Caco-2 (cell line): ENCODE results near the gene CFAP43. TPM values are rescaled to one million over a fixed set of nuclear protein-coding genes. Genes with fewer than 3 reads are reported as not detected.

Source experiments
- BruUV-seq: library from RNA; stranded (reverse); fragments of 400-500 nt; replicated peaks from 2 replicates; lab custom pipeline; 2021; lab: Mats Ljungman, UMichigan
- CTCF ChIA-PET: fragments of 300-600 bp; sonication (Branson Sonifier 250); formaldehyde crosslinking; loops from one replicate; lab custom pipeline; 2022; ENCODE audit warnings: antibody characterized with exemption; lab: Charles Lee
- POLR2A ChIA-PET: fragments of 300-600 bp; sonication (Branson Sonifier 250); formaldehyde crosslinking; loops from one replicate; lab custom pipeline; 2022; ENCODE audit warnings: antibody characterized with exemption; lab: Charles Lee
- DNase-seq, 2 experiments: peaks; one replicate each; pipeline versions ENCODE4 v3.0.0 to v3.0.0-alpha.2; 2020 to 2022
- H3K27me3 ChIP-seq: replicated peaks from 2 replicates; pipeline ENCODE4 v1.6.0; 2011; ENCODE audit warnings: low read length; ENCODE audit not compliant: control insufficient read depth, insufficient read depth
- H3K36me3 ChIP-seq: 2 replicates; pipeline ENCODE4 v1.5.1; 2011; ENCODE audit warnings: low read length; ENCODE audit not compliant: control insufficient read depth, insufficient read depth
- H3K4me1 ChIP-seq: fragments of 250-450 bp; sonication (Bioruptor Pico); 2 replicates; pipeline ENCODE4 v1.5.1; 2020; ENCODE audit warnings: mild to moderate bottlenecking
- H3K4me3 ChIP-seq: 2 replicates; pipeline ENCODE4 v1.5.1; 2011; ENCODE audit warnings: low read depth, mild to moderate bottlenecking, control low read depth, low read length
- H3K9me3 ChIP-seq: fragments of 250-450 bp; sonication (Bioruptor Pico); 2 replicates; pipeline ENCODE4 v1.5.1; 2020; ENCODE audit warnings: mild to moderate bottlenecking, moderate library complexity
- H3K27ac Mint-ChIP-seq: one replicate; pipeline ENCODE4 v1.8.0; 2022; ENCODE audit warnings: mixed read lengths; ENCODE audit not compliant: unreplicated experiment
- H3K27me3 Mint-ChIP-seq: one replicate; pipeline ENCODE4 v1.8.0; 2022; ENCODE audit warnings: mixed read lengths; ENCODE audit not compliant: insufficient read depth, unreplicated experiment
- H3K36me3 Mint-ChIP-seq: one replicate; pipeline ENCODE4 v1.8.0; 2022; ENCODE audit warnings: mild to moderate bottlenecking, mixed read lengths; ENCODE audit not compliant: insufficient read depth, unreplicated experiment
- H3K4me1 Mint-ChIP-seq: one replicate; pipeline ENCODE4 v1.8.0; 2022; ENCODE audit warnings: low read depth, mixed read lengths; ENCODE audit not compliant: unreplicated experiment
- H3K4me3 Mint-ChIP-seq: one replicate; pipeline ENCODE4 v1.8.0; 2022; ENCODE audit warnings: mild to moderate bottlenecking, moderate library complexity, mixed read lengths; ENCODE audit not compliant: unreplicated experiment
- H3K9me3 Mint-ChIP-seq: one replicate; pipeline ENCODE4 v1.8.0; 2022; ENCODE audit warnings: mixed read lengths; ENCODE audit not compliant: unreplicated experiment
- intact Hi-C: fragments of 100-400 bp; cut with micrococcal nuclease; formaldehyde crosslinking; loops from one replicate; pipeline ENCODE4 v1.10.0; 2022; ENCODE audit not compliant: unreplicated experiment
- total RNA-seq: library from RNA; stranded (reverse); gene quantifications from 2 replicates; pipeline ENCODE4 v1.2.3, GENCODE V29; 2022
- TF ChIP-seq, protein P1 (sequence below), 2 experiments: fragments of 200-600 bp in 1 of 2; IDR thresholded peaks; 1 replicate in 1 of 2; 2 replicates in 1 of 2; pipeline versions ENCODE4 v1.5.1 to v1.8.0; 2011 to 2022; ENCODE audit warnings: antibody characterized with exemption in 1 of 2, control low read depth in 1 of 2, inconsistent platforms in 1 of 2, low read depth in 1 of 2, low read length in 1 of 2, mild to moderate bottlenecking in 1 of 2, moderate library complexity in 1 of 2; ENCODE audit not compliant: insufficient read depth in 1 of 2, severe bottlenecking in 1 of 2, unreplicated experiment in 1 of 2

Gene CFAP43
- total RNA-seq, 1 experiment from 2014 or later, result 0.52 TPM

DNA sequence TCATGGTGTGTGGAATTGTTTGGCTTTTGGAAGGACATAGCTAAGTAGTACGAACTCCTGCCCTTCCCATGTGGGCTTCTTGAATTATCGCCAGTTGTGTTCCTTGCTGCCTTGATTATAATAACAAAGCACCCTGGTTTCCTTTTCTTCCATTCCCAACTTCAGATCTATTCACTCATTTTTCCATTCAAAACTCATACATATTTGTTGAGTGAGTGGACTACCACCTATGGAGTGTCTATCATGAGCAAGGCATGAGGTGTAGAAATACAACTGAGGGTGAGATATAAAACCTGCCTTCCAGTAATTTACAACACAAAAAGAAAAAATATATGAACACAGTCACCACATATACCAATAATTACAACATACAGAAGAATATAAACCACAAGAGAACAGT is 141.6 kb downstream of the CFAP43 start:
- Mint-ChIP-seq H3K9me3 (no peaks in the 10 kb centered on the region), H3K4me1 (peaks cover 4% of the 10 kb centered on the region), H3K27ac (no peak overlapping the region), H3K36me3 (no peaks in the 10 kb centered on the region), H3K27me3 (no peaks in the 10 kb centered on the region), H3K4me3 (no peak overlapping the region)
- H3K4me3 ChIP-seq, result no peak overlapping the region
- DNase-seq, result no peak
- TF ChIP-seq, protein P1, sequence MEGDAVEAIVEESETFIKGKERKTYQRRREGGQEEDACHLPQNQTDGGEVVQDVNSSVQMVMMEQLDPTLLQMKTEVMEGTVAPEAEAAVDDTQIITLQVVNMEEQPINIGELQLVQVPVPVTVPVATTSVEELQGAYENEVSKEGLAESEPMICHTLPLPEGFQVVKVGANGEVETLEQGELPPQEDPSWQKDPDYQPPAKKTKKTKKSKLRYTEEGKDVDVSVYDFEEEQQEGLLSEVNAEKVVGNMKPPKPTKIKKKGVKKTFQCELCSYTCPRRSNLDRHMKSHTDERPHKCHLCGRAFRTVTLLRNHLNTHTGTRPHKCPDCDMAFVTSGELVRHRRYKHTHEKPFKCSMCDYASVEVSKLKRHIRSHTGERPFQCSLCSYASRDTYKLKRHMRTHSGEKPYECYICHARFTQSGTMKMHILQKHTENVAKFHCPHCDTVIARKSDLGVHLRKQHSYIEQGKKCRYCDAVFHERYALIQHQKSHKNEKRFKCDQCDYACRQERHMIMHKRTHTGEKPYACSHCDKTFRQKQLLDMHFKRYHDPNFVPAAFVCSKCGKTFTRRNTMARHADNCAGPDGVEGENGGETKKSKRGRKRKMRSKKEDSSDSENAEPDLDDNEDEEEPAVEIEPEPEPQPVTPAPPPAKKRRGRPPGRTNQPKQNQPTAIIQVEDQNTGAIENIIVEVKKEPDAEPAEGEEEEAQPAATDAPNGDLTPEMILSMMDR (IDR thresholded peaks at IDR 0.05; ENCODE audit: insufficient read depth in 1 of 2, low read depth in 1 of 2, low read length in 1 of 2, severe bottlenecking in 1 of 2, unreplicated experiment in 1 of 2), result no peak
- H3K4me1 ChIP-seq, result no peaks in the 10 kb centered on the region
- POLR2A ChIA-PET, result no interaction called here
- no peaks in the 10 kb centered on the region for H3K36me3 ChIP-seq
- no peaks in the 10 kb centered on the region for H3K9me3 ChIP-seq
- no TSS peak for BruUV-seq
- intact Hi-C loops, result no loop called here
- CTCF ChIA-PET, result no interaction called here
- H3K27me3 ChIP-seq, result no peaks in the 10 kb centered on the region

DNA sequence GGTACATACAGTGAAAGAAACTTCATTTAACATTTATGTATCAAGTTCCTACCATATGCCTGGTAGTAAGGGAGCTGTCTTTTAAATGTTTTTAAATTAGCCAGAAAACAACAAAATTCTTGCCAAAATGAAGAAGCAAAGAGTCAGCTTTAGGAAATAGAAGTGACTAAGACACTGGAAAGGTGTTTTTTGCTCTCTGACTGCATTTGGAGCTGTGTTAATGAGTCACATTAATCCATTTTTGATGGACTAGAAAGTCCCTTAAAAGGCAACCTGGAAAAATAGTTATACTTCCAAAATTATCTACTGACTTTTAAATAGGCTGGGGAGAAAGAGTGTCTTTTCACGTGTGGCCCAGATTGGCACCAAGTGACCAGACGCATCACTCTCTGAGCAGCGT is 142.5 kb downstream of the CFAP43 start:
- CTCF ChIA-PET, result no interaction called here
- H3K36me3 ChIP-seq, result no peaks in the 10 kb centered on the region
- POLR2A ChIA-PET, result no interaction called here
- H3K4me1 Mint-ChIP-seq, result peaks cover 13% of the 10 kb centered on the region
- no peaks in the 10 kb centered on the region for H3K9me3 Mint-ChIP-seq
- BruUV-seq, result no TSS peak
- no peaks in the 10 kb centered on the region for H3K27me3 Mint-ChIP-seq
- no peak overlapping the region for H3K27ac Mint-ChIP-seq
- no peaks in the 10 kb centered on the region for H3K9me3 ChIP-seq
- no peak overlapping the region for H3K4me3 Mint-ChIP-seq
- no peak overlapping the region for H3K4me3 ChIP-seq
- H3K36me3 Mint-ChIP-seq, result no peaks in the 10 kb centered on the region
- TF ChIP-seq, protein P1 (IDR thresholded peaks at IDR 0.05; ENCODE audit: insufficient read depth in 1 of 2, low read depth in 1 of 2, low read length in 1 of 2, severe bottlenecking in 1 of 2, unreplicated experiment in 1 of 2), result no peak
- intact Hi-C loops, result no loop called here
- DNase-seq, result no peak
- no peaks in the 10 kb centered on the region for H3K27me3 ChIP-seq
- H3K4me1 ChIP-seq, result peaks cover 5% of the 10 kb centered on the region; the same call in 1 of the 2 replicates

DNA sequence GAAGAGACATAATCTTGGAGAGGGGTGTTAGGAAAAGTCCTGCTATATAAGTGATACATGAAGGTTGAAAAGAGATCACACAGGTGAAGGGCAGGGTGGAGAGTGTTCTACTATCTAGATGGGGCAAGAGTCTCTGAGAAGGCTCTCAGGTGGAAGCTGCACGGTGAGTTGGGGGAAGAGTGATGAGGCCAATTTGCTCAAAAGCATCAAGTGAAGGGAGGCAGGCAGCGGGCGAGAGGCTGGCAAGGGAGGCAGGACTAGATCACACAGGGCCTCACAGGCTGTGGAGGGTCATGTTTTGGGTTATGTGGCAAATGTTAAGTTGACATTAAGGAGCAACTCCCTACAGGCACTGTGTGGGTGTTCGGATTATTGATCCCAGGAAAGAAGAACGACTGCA is 143.9 kb downstream of the CFAP43 start:
- intact Hi-C loops, result no loop called here
- H3K27ac Mint-ChIP-seq, result no peak overlapping the region
- no peaks in the 10 kb centered on the region for H3K36me3 Mint-ChIP-seq
- no TSS peak for BruUV-seq
- ChIA-PET CTCF (no interaction called here), POLR2A (no interaction called here)
- no peaks in the 10 kb centered on the region for H3K9me3 ChIP-seq
- no peaks in the 10 kb centered on the region for H3K36me3 ChIP-seq
- H3K9me3 Mint-ChIP-seq, result no peaks in the 10 kb centered on the region
- no peaks in the 10 kb centered on the region for H3K27me3 Mint-ChIP-seq
- H3K4me3 Mint-ChIP-seq, result no peak overlapping the region
- no peak for DNase-seq
- H3K4me3 ChIP-seq, result no peak overlapping the region
- TF ChIP-seq, protein P1 (IDR thresholded peaks at IDR 0.05; ENCODE audit: insufficient read depth in 1 of 2, low read depth in 1 of 2, low read length in 1 of 2, severe bottlenecking in 1 of 2, unreplicated experiment in 1 of 2), result no peak
- peaks cover 7% of the 10 kb centered on the region; the same call in 1 of the 2 replicates for H3K4me1 ChIP-seq
- peaks cover 16% of the 10 kb centered on the region for H3K4me1 Mint-ChIP-seq
- H3K27me3 ChIP-seq, result no peaks in the 10 kb centered on the region
